ENCODE measurements around the gene ADRM1. TPM values are rescaled to one million over a fixed set of nuclear protein-coding genes. Genes with fewer than 3 reads are reported as not detected.

The ADRM1 gene
- polyA plus RNA-seq, 1 experiment = 58.5 TPM

DNA sequence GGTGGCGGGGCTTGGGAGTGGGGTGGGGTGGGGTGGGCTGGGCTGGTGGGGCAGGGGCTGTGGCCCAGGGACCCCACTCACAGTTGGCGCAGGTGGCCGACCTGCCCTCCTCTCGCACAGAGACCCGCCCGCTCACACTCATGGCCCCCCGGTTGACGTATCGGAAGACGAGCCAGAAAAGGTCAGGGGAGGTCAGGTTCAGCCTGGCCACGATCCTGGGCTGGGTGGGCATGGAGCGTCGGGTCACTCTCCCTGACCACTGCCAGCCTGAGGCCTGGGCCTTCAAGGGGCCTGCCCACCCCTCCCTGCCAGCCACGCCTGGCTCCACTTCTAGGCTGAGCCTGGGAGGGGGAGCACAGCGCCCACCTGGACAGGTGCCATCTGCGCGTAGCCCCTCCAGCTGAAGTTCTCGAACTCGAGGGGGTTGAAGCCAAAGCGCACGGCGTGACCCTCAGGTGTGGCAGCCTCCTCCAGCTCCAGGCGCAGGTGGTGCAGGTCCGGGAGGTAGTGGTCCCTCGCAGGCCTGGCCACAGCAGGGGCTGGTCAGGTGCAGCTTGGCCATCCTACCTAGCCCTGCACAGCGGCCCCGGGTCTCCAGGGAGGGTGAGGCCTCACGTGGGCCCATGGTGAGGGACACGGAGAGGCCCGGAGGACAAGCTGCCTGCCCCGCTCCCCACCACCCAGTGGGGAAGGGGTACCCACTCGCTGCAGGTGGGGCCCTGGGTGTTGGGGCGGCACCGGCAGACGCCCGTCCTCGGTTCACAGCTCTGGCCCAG, 31.2 kb downstream of the ADRM1 start:
- CTCF ChIA-PET = no interaction called here
- no peak overlapping the region for H3K27ac ChIP-seq (ENCODE audit: low read depth, low read length)
- TF ChIP-seq, protein P1, sequence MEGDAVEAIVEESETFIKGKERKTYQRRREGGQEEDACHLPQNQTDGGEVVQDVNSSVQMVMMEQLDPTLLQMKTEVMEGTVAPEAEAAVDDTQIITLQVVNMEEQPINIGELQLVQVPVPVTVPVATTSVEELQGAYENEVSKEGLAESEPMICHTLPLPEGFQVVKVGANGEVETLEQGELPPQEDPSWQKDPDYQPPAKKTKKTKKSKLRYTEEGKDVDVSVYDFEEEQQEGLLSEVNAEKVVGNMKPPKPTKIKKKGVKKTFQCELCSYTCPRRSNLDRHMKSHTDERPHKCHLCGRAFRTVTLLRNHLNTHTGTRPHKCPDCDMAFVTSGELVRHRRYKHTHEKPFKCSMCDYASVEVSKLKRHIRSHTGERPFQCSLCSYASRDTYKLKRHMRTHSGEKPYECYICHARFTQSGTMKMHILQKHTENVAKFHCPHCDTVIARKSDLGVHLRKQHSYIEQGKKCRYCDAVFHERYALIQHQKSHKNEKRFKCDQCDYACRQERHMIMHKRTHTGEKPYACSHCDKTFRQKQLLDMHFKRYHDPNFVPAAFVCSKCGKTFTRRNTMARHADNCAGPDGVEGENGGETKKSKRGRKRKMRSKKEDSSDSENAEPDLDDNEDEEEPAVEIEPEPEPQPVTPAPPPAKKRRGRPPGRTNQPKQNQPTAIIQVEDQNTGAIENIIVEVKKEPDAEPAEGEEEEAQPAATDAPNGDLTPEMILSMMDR (IDR thresholded peaks at IDR 0.05; ENCODE audit: low read depth, low read length) = no peak
- H3K4me3 ChIP-seq (ENCODE audit: low read depth, low read length) = no peak overlapping the region
- POLR2A ChIA-PET = no interaction called here
- DNase-seq (ENCODE audit: low read depth, low spot score) = no peak
- no peaks in the 10 kb centered on the region; the same call in 1 of the 2 replicates for H3K9me3 ChIP-seq (ENCODE audit: control insufficient read depth, insufficient read depth, low read length)
- no peaks in the 10 kb centered on the region for H3K27me3 ChIP-seq (ENCODE audit: control insufficient read depth, insufficient read depth, low read length)

DNA sequence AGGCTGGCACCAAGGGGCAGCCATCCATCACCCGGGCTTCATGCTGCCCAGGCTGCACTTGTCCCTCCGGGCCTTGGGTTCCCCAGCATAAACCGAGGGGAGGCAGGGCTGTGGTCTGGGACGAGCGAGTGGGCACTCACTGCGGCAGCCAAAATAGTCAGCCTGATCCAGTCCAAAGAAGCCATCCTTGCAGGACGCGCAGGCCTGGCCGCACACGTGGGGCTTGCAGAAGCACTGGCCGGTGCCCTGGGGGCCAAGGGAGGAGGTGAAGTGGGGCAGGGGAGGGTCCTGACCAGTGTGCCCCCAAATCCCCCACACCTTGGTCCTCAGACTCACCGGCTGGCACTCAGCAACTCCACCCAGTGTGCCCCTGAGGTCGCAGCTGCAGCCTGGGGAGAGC, 32.1 kb downstream of the ADRM1 start:
- DNase-seq (ENCODE audit: low read depth, low spot score) = no peak
- H3K9me3 ChIP-seq (ENCODE audit: control insufficient read depth, insufficient read depth, low read length) = no peaks in the 10 kb centered on the region; the same call in 1 of the 2 replicates
- CTCF ChIA-PET = no interaction called here
- no peak overlapping the region for H3K27ac ChIP-seq (ENCODE audit: low read depth, low read length)
- TF ChIP-seq, protein P1 (IDR thresholded peaks at IDR 0.05; ENCODE audit: low read depth, low read length) = no peak
- no peak overlapping the region for H3K4me3 ChIP-seq (ENCODE audit: low read depth, low read length)
- POLR2A ChIA-PET = no interaction called here
- no peaks in the 10 kb centered on the region for H3K27me3 ChIP-seq (ENCODE audit: control insufficient read depth, insufficient read depth, low read length)

DNA sequence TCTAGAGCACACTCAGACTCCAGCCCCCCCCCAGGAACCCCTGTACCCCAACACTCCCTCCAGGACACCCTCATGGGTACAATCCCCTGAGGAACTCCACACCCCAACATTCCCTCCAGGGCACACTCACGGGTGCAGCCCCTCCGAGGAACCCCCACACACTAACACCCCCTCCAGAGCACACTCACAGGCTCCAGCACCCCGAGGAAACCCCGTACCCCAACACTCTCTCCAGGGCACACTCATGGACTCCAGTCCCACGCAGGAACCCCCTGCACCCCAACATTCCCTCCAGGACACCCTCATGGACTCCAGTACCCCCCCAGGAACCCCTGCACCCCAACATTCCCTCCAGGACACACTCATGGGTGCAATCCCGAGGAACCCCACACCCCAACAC, 32.7 kb downstream of the ADRM1 start:
- no peak overlapping the region for H3K4me3 ChIP-seq (ENCODE audit: low read depth, low read length)
- no peaks in the 10 kb centered on the region; the same call in 1 of the 2 replicates for H3K9me3 ChIP-seq (ENCODE audit: control insufficient read depth, insufficient read depth, low read length)
- POLR2A ChIA-PET = no interaction called here
- no peaks in the 10 kb centered on the region for H3K27me3 ChIP-seq (ENCODE audit: control insufficient read depth, insufficient read depth, low read length)
- no peak for DNase-seq (ENCODE audit: low read depth, low spot score)
- TF ChIP-seq, protein P1 (IDR thresholded peaks at IDR 0.05; ENCODE audit: low read depth, low read length) = no peak
- no peak overlapping the region for H3K27ac ChIP-seq (ENCODE audit: low read depth, low read length)
- CTCF ChIA-PET = no interaction called here

DNA sequence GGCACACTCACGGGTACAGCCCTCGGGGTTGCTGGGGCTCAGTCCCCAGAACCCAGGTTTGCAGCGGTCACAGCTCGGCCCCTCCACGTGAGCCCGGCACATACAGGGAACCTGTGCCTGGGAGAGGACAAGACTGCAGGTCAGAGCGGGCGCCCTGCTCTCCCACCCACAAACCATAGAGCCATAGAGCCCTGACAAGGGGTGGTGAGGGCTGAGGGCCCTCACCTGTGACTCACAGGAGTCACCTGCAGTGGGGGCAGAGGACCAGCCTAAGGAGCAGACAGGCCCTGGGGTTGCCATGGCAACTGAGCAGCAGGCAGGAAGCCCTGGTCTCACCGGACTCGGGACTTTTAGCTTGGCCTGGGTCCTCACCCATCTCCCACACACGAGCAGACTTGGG, 33.5 kb downstream of the ADRM1 start:
- TF ChIP-seq, protein P1 (IDR thresholded peaks at IDR 0.05; ENCODE audit: low read depth, low read length) = no peak
- H3K27ac ChIP-seq (ENCODE audit: low read depth, low read length) = no peak overlapping the region
- no peak for DNase-seq (ENCODE audit: low read depth, low spot score)
- ChIA-PET CTCF (no interaction called here), POLR2A (no interaction called here)
- H3K9me3 ChIP-seq (ENCODE audit: control insufficient read depth, insufficient read depth, low read length) = peaks cover 4% of the 10 kb centered on the region
- no peak overlapping the region for H3K4me3 ChIP-seq (ENCODE audit: low read depth, low read length)
- H3K27me3 ChIP-seq (ENCODE audit: control insufficient read depth, insufficient read depth, low read length) = no peaks in the 10 kb centered on the region

DNA sequence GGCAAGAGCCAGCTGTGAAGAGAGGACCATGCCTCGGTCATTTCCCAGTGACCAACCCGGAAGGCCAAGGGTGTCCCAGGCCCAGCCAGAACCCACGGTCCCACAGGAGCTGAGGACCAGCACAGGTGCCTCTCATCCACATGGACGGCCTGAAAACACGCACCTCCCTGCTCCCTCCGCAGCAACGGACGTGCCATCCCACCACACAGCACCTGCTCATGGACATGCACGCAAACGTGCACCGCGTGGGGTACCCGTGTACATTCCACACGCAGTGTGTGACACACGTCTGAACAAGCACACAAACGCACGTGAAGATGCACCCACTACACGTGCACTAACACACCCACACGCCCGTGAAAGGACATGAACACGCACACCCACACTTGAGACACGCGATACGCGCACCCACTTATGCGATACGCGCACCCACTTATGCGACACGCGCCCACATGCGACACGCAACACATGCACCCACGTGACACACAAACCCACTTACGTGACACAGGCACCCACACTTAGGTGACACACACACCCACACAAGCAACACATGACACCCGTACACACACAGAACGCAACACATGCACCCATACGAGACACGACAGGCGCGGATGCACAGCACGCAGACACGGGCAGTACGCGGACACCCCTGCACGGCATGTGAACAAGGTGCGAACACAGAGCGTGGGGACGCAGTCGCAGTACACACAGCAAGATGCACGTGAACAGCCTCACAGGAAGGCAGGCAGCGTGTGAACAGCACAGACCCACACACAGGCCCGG, 34.2 kb downstream of the ADRM1 start:
- TF ChIP-seq, protein P1 (IDR thresholded peaks at IDR 0.05; ENCODE audit: low read depth, low read length) = no peak
- H3K27me3 ChIP-seq (ENCODE audit: control insufficient read depth, insufficient read depth, low read length) = no peaks in the 10 kb centered on the region
- ChIA-PET CTCF (no interaction called here), POLR2A (no interaction called here)
- peaks cover 5% of the 10 kb centered on the region for H3K9me3 ChIP-seq (ENCODE audit: control insufficient read depth, insufficient read depth, low read length)
- H3K27ac ChIP-seq (ENCODE audit: low read depth, low read length) = no peak overlapping the region
- H3K4me3 ChIP-seq (ENCODE audit: low read depth, low read length) = no peak overlapping the region
- DNase-seq (ENCODE audit: low read depth, low spot score) = no peak

Data from AG04450 (cell line).